HepG2 (cell line): ENCODE data around the gene NRN1. TPM values are rescaled to one million over a fixed set of nuclear protein-coding genes. Genes with fewer than 3 reads are reported as not detected.
A peak's percentile ranks its signal among the peaks of the same experiment; 100 is the strongest.

Source experiments
- AGO2 ChIP-seq: fragments of 200-400 bp; formaldehyde crosslinking; optimal IDR thresholded peaks from 2 replicates; pipeline ENCODE3; 2017; ENCODE audit warnings: mild to moderate bottlenecking, low read depth, low read length, moderate library complexity
- HNF4G ChIP-seq, 2 experiments: sonication (generic) in 1 of 2; formaldehyde crosslinking in 1 of 2; IDR thresholded peaks; 2 replicates each; pipeline versions ENCODE4 v1.4.0 to v1.6.1; 2011 to 2020; ENCODE audit warnings: borderline replicate concordance in 2 of 2, low read depth in 2 of 2, mild to moderate bottlenecking in 2 of 2, low read length in 1 of 2, missing genetic modification reagents in 1 of 2, moderate library complexity in 1 of 2
- NAIF1 ChIP-seq: sonication (generic); formaldehyde crosslinking; IDR thresholded peaks from 2 replicates; pipeline ENCODE4 v1.5.0; 2020; ENCODE audit warnings: mild to moderate bottlenecking, missing genetic modification reagents, borderline replicate concordance
- PBX2 ChIP-seq: IDR thresholded peaks from 2 replicates; pipeline ENCODE4 v1.6.1; 2016; ENCODE audit warnings: control low read depth
- PHF21A ChIP-seq: sonication (generic); formaldehyde crosslinking; IDR thresholded peaks from 2 replicates; pipeline ENCODE4 v1.5.0; 2020; ENCODE audit warnings: mild to moderate bottlenecking, missing genetic modification reagents
- RBFOX2 ChIP-seq: fragments of 200-400 bp; formaldehyde crosslinking; IDR thresholded peaks from 2 replicates; pipeline ENCODE4 v1.6.1; 2017; ENCODE audit warnings: low read depth, mild to moderate bottlenecking, low read length
- ZBTB14 ChIP-seq: sonication (generic); formaldehyde crosslinking; IDR thresholded peaks from 2 replicates; pipeline ENCODE4 v1.4.0; 2020; ENCODE audit warnings: missing genetic modification reagents
- ZFP91 ChIP-seq: sonication (generic); formaldehyde crosslinking; IDR thresholded peaks from 2 replicates; pipeline ENCODE4 v1.9.0; 2022; ENCODE audit warnings: missing genetic modification reagents, mild to moderate bottlenecking, borderline replicate concordance
- ZNF205 ChIP-seq: IDR thresholded peaks from 2 replicates; pipeline ENCODE4 v1.6.1; 2018; ENCODE audit warnings: missing biosample characterization, missing genetic modification reagents
- ZNF414 ChIP-seq: sonication (generic); formaldehyde crosslinking; IDR thresholded peaks from 2 replicates; pipeline ENCODE4 v1.5.0; 2020; ENCODE audit warnings: missing genetic modification reagents
- ZNF558 ChIP-seq: sonication (generic); formaldehyde crosslinking; IDR thresholded peaks from 2 replicates; pipeline ENCODE4 v1.9.0; 2022; ENCODE audit warnings: mild to moderate bottlenecking, missing genetic modification reagents, borderline replicate concordance
- ZNF569 ChIP-seq: sonication (generic); formaldehyde crosslinking; IDR thresholded peaks from 2 replicates; pipeline ENCODE4 v1.5.0; 2020; ENCODE audit warnings: mild to moderate bottlenecking, missing genetic modification reagents, moderate library complexity, borderline replicate concordance
- ZNF570 ChIP-seq: sonication (generic); formaldehyde crosslinking; IDR thresholded peaks from 2 replicates; pipeline ENCODE4 v1.4.0; 2020; ENCODE audit warnings: mild to moderate bottlenecking, missing genetic modification reagents, borderline replicate concordance
- ZNF615 ChIP-seq: sonication (generic); formaldehyde crosslinking; IDR thresholded peaks from 2 replicates; pipeline ENCODE4 v1.5.0; 2020; ENCODE audit warnings: mild to moderate bottlenecking, missing genetic modification reagents, borderline replicate concordance
- ZNF879 ChIP-seq: sonication (generic); formaldehyde crosslinking; IDR thresholded peaks from 2 replicates; pipeline ENCODE4 v1.8.1; 2023; ENCODE audit warnings: missing genetic modification reagents
- ZUFSP ChIP-seq: sonication (generic); formaldehyde crosslinking; IDR thresholded peaks from 2 replicates; pipeline ENCODE4 v1.9.0; 2021; ENCODE audit warnings: missing genetic modification reagents, mild to moderate bottlenecking, borderline replicate concordance
- polyA plus RNA-seq, 8 experiments: library from polyadenylated mRNA; depleted of rRNA in 3 of 8; stranded (reverse) in 7 of 8; unstranded in 1 of 8; fragments of >200 nt; fragmentation: Illumina TruSeq in 4 of 8; extraction: Trizol in 4 of 8; gene quantifications; 2 replicates each; pipeline versions ENCODE4 v1.2.1 to v1.2.3, GENCODE V29; 2011 to 2016; ENCODE audit warnings: low read depth in 4 of 8, missing spikeins in 1 of 8, mixed read lengths in 1 of 8; ENCODE audit not compliant: insufficient read depth in 1 of 8
- total RNA-seq, 5 experiments: library from RNA; depleted of rRNA; stranded (reverse); fragments of >200 nt; fragmentation: Illumina TruSeq; extraction: Trizol; gene quantifications; 2 replicates each; pipeline ENCODE4 v1.2.3, GENCODE V29; 2016; ENCODE audit warnings: low read depth in 1 of 5
- TF ChIP-seq, protein P1 (sequence below): sonication (generic); formaldehyde crosslinking; conservative IDR thresholded peaks from 2 replicates; pipeline ENCODE4 v1.4.0; 2020; ENCODE audit warnings: mild to moderate bottlenecking, missing genetic modification reagents, moderate library complexity

NRN1 gene
- total and polyA plus RNA-seq, 2 of the 13 experiments (the other 11 are each of a cell fraction or from before 2014, with no cell fraction given) = 0.11 TPM; not detected in 1

DNA sequence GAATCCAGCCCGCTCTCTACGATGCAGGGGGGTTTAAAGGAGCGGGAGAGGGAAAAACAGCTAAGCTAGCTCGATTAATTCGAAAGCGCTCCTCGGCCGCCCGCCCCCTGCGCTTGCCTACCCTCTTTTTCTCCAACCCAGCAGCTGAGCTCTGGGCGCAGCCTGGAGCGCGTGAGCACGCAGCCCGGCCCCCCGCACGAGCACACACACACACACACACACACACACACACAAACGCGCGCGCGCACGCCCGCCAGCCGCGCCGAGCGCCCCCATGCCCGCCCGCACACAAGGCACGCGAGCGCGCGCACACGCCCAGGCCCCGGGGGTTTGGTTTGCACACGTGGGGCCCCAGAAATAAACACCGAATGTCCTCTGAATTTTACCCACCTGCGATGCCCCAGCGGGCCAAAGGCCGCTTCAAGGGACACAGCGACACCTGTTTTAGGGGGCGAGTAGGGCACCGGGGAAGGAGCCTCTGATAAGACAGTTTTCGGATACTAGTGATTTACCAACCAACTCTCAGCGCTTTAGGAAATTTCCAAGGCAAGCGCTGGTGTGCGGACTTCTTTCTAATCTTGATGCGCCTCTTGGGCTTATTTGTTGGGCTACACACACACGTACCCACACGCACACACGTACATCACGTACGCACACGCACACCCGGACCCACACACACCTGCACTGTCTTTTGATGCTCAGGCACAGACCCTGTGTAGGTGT is 802 bp upstream of the NRN1 start (continued):
- TF ChIP-seq RBFOX2 (0 out of 2 replicates have a peak, but pooled peaks have one; percentile 22), PBX2 (CRISPR knock-in tag) (no peak), AGO2 (no peak), PHF21A (CRISPR knock-in tag) (peak; percentile 35; the same call in 1 of the 2 replicates), ZNF569 (CRISPR knock-in tag) (no peak), ZNF879 (CRISPR knock-in tag) (no peak), ZUFSP (no peak), ZNF414 (CRISPR knock-in tag) (no peak), ZNF615 (CRISPR knock-in tag) (no peak), NAIF1 (CRISPR knock-in tag) (no peak), HNF4G (IDR thresholded peaks at IDR 0.05; ENCODE audit: borderline replicate concordance, low read depth, low read length) (no peak), HNF4G (CRISPR knock-in tag; IDR thresholded peaks at IDR 0.05; ENCODE audit: borderline replicate concordance, low read depth) (no peak), ZNF558 (CRISPR knock-in tag) (peak; percentile 62; the same call in 1 of the 2 replicates), ZNF570 (CRISPR knock-in tag) (no peak), ZBTB14 (peak; percentile 84), ZNF205 (no peak), ZFP91 (CRISPR knock-in tag) (peak; percentile 39; the same call in 1 of the 2 replicates)
- TF ChIP-seq, protein P1, sequence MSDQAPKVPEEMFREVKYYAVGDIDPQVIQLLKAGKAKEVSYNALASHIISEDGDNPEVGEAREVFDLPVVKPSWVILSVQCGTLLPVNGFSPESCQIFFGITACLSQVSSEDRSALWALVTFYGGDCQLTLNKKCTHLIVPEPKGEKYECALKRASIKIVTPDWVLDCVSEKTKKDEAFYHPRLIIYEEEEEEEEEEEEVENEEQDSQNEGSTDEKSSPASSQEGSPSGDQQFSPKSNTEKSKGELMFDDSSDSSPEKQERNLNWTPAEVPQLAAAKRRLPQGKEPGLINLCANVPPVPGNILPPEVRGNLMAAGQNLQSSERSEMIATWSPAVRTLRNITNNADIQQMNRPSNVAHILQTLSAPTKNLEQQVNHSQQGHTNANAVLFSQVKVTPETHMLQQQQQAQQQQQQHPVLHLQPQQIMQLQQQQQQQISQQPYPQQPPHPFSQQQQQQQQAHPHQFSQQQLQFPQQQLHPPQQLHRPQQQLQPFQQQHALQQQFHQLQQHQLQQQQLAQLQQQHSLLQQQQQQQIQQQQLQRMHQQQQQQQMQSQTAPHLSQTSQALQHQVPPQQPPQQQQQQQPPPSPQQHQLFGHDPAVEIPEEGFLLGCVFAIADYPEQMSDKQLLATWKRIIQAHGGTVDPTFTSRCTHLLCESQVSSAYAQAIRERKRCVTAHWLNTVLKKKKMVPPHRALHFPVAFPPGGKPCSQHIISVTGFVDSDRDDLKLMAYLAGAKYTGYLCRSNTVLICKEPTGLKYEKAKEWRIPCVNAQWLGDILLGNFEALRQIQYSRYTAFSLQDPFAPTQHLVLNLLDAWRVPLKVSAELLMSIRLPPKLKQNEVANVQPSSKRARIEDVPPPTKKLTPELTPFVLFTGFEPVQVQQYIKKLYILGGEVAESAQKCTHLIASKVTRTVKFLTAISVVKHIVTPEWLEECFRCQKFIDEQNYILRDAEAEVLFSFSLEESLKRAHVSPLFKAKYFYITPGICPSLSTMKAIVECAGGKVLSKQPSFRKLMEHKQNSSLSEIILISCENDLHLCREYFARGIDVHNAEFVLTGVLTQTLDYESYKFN = 0 out of 2 replicates have a peak, but pooled peaks have one; percentile 11
